GM15510 (cell line): ENCODE data around the gene ERC2.

Experiments used
- POLR2A ChIP-seq: IDR thresholded peaks from 3 replicates; pipeline ENCODE4 v1.6.1; 2011; ENCODE audit warnings: borderline replicate concordance; ENCODE audit not compliant: insufficient read length; ENCODE audit errors: extremely low read depth

The ERC2 gene

GRCh38 chr3:55718074-55718473 lies 750.2 kb downstream of the ERC2 start:
- no peak for TF ChIP-seq POLR2A

- no peak for TF ChIP-seq POLR2A
Observed at GRCh38 chr3:55717481-55717880, 750.8 kb downstream of the ERC2 start.

GRCh38 chr3:55716611-55717225 lies 751.5 kb downstream of the ERC2 start:
- no peak for TF ChIP-seq POLR2A

- TF ChIP-seq POLR2A: no peak
Observed at GRCh38 chr3:55716044-55716443, 752.2 kb downstream of the ERC2 start.

- TF ChIP-seq POLR2A: no peak
Observed at GRCh38 chr3:55714057-55714456, 754.2 kb downstream of the ERC2 start.

GRCh38 chr3:55711646-55712045 lies 756.6 kb downstream of the ERC2 start:
- TF ChIP-seq POLR2A: no peak

- TF ChIP-seq POLR2A: no peak
Observed at GRCh38 chr3:55709411-55710012, 758.8 kb downstream of the ERC2 start.

GRCh38 chr3:55708921-55709320 lies 759.3 kb downstream of the ERC2 start:
- TF ChIP-seq POLR2A: no peak

- no peak for TF ChIP-seq POLR2A
Observed at GRCh38 chr3:55708242-55708641, 760.0 kb downstream of the ERC2 start.

GRCh38 chr3:55704521-55704920 lies 763.7 kb downstream of the ERC2 start:
- TF ChIP-seq POLR2A: no peak

GRCh38 chr3:55702822-55703221 lies 765.4 kb downstream of the ERC2 start:
- no peak for TF ChIP-seq POLR2A

- no peak for TF ChIP-seq POLR2A
Observed at GRCh38 chr3:55701997-55702396, 766.3 kb downstream of the ERC2 start.

- TF ChIP-seq POLR2A: no peak
Observed at GRCh38 chr3:55698831-55699230, 769.4 kb downstream of the ERC2 start.

GRCh38 chr3:55697177-55697865 lies 770.9 kb downstream of the ERC2 start:
- TF ChIP-seq POLR2A: no peak

- TF ChIP-seq POLR2A: no peak
Observed at GRCh38 chr3:55692957-55693558, 775.2 kb downstream of the ERC2 start.
